K562 (cell line): ENCODE results near the gene TGFB2. TPM values are rescaled to one million over a fixed set of nuclear protein-coding genes. Genes with fewer than 3 reads are reported as not detected.

ENCODE experiments used
- ATAC-seq: fragments of 200-7000 bp; cut with Tn5 transposase; 3 replicates; pipeline ENCODE4 v1.9.1; 2020; ENCODE audit warnings: moderate library complexity
- BruUV-seq: library from RNA; stranded (reverse); fragments of 400-500 nt; replicated peaks from 2 replicates; lab custom pipeline; 2021; lab: Mats Ljungman, UMichigan
- CTCF ChIA-PET: fragments of 300-600 bp; formaldehyde crosslinking; extraction: SDS; loops from one replicate; lab custom pipeline; 2021; ENCODE audit warnings: low intra/inter-chr PET ratio; lab: Yijun Ruan, JAX
- POLR2A ChIA-PET: fragments of 300-600, 350-650 bp; sonication (Branson Sonifier 250); formaldehyde crosslinking; extraction: SDS; loops from one replicate; lab custom pipeline; 2021; ENCODE audit warnings: antibody characterized with exemption, inconsistent platforms; lab: Yijun Ruan, JAX
- DNase-seq, 4 experiments: peaks; one replicate each; pipeline versions ENCODE4 v3.0.0 to v3.0.0-alpha.2; 2011 to 2018; ENCODE audit warnings: low spot score in 3 of 4, mixed read lengths in 3 of 4; ENCODE audit errors: extremely low read depth in 1 of 4
- FAIRE-seq: peaks from 2 replicates; lab custom pipeline; 2011; peaks lifted over from hg19 to GRCh38; lab: Jason Lieb, UNC
- H2AFZ ChIP-seq: 2 replicates; pipeline ENCODE4 v1.6.0; 2011; ENCODE audit warnings: low read depth, low read length, control low read depth, inconsistent platforms
- H3K27ac ChIP-seq: fragments of 200-600 bp; 3 replicates; pipeline ENCODE4 v1.8.0; 2011; ENCODE audit warnings: low read depth, mild to moderate bottlenecking, control low read depth, inconsistent platforms, low read length, moderate library complexity, mixed read lengths; ENCODE audit errors: extremely low read depth
- H3K27me3 ChIP-seq, 2 experiments: fragments of 300-600 bp in 1 of 2; 2 replicates in 1 of 2; 3 replicates in 1 of 2; pipeline versions ENCODE4 v1.6.0 to v1.8.0; 2011; ENCODE audit warnings: inconsistent platforms in 2 of 2, low read length in 2 of 2, mild to moderate bottlenecking in 1 of 2, mixed read lengths in 1 of 2, moderate library complexity in 1 of 2; ENCODE audit not compliant: control insufficient read depth in 2 of 2, insufficient read depth in 2 of 2
- H3K36me3 ChIP-seq: fragments of 300-600 bp; 3 replicates; pipeline ENCODE4 v1.8.0; 2011; ENCODE audit warnings: mild to moderate bottlenecking, low read length, inconsistent platforms; ENCODE audit not compliant: control insufficient read depth, insufficient read depth
- H3K4me1 ChIP-seq, 2 experiments: fragments of 200-600 bp in 1 of 2; replicated peaks in 1 of 2; 2 replicates in 1 of 2; 3 replicates in 1 of 2; pipeline versions ENCODE4 v1.5.1 to v1.8.0; 2011; ENCODE audit warnings: inconsistent platforms in 2 of 2, low read length in 2 of 2, mild to moderate bottlenecking in 1 of 2, mixed read lengths in 1 of 2, moderate library complexity in 1 of 2; ENCODE audit not compliant: control insufficient read depth in 2 of 2, insufficient read depth in 2 of 2
- H3K4me2 ChIP-seq: 2 replicates; pipeline ENCODE4 v1.6.1; 2011; ENCODE audit warnings: low read length, control low read depth, inconsistent platforms, mixed read lengths; ENCODE audit not compliant: insufficient read depth
- H3K4me3 ChIP-seq: fragments of 200-600 bp; sonication (generic), shearing (Covaris generic); 2 replicates; pipeline ENCODE4 v1.5.1; 2016; ENCODE audit warnings: control low read depth, inconsistent platforms
- H3K79me2 ChIP-seq: fragments of 200-600 bp; 3 replicates; pipeline ENCODE4 v1.8.0; 2011; ENCODE audit warnings: low read length, inconsistent platforms; ENCODE audit not compliant: control insufficient read depth, insufficient read depth
- H3K9ac ChIP-seq, 2 experiments: 2 replicates each; pipeline versions ENCODE4 v1.6.0 to v1.6.1; 2011; ENCODE audit warnings: low read depth in 2 of 2, low read length in 2 of 2, control low read depth in 1 of 2, inconsistent platforms in 1 of 2, mild to moderate bottlenecking in 1 of 2, mixed read lengths in 1 of 2; ENCODE audit not compliant: insufficient read depth in 1 of 2
- H3K9me1 ChIP-seq: one replicate; pipeline ENCODE4 v1.6.0; 2011; ENCODE audit warnings: inconsistent platforms, mild to moderate bottlenecking, low read length, moderate library complexity; ENCODE audit not compliant: control insufficient read depth, insufficient read depth
- H3K9me3 ChIP-seq: replicated peaks from 2 replicates; pipeline ENCODE4 v1.5.1; 2011; ENCODE audit warnings: low read depth, low read length, inconsistent platforms; ENCODE audit not compliant: control insufficient read depth, insufficient read depth
- H4K20me1 ChIP-seq: replicated peaks from 2 replicates; pipeline ENCODE4 v1.6.1; 2011; ENCODE audit warnings: low read length, inconsistent platforms, mixed read lengths; ENCODE audit not compliant: control insufficient read depth, insufficient read depth
- ARID2 ChIP-seq: fragments of 450-650 bp; IDR thresholded peaks from 2 replicates; pipeline ENCODE4 v1.6.1; 2017; ENCODE audit warnings: antibody characterized with exemption, mild to moderate bottlenecking
- CREM ChIP-seq: IDR thresholded peaks from 2 replicates; pipeline ENCODE4 v1.6.1; 2014; ENCODE audit warnings: antibody characterized with exemption, low read depth
- ILK ChIP-seq: fragments of 450-650 bp; IDR thresholded peaks from 2 replicates; pipeline ENCODE4 v1.6.1; 2016; ENCODE audit warnings: missing genetic modification characterization, low read depth, mild to moderate bottlenecking, missing compliant biosample characterization, moderate library complexity, borderline replicate concordance
- MEIS2 ChIP-seq: fragments of 450-650 bp; IDR thresholded peaks from 2 replicates; pipeline ENCODE4 v1.6.1; 2014; ENCODE audit warnings: mild to moderate bottlenecking; ENCODE audit not compliant: partially characterized antibody
- NR2C2 ChIP-seq, 2 experiments: fragments of 200-800 bp in 1 of 2; sonication (Bioruptor generic) in 1 of 2; sonication (generic) in 1 of 2; formaldehyde crosslinking in 1 of 2; IDR thresholded peaks; 2 replicates each; pipeline versions ENCODE4 v1.6.1 to v1.8.0; 2016 to 2022; ENCODE audit warnings: mild to moderate bottlenecking in 1 of 2, missing compliant biosample characterization in 1 of 2, missing genetic modification characterization in 1 of 2, missing genetic modification reagents in 1 of 2
- RAD51 ChIP-seq: fragments of 450-650 bp; IDR thresholded peaks from 2 replicates; pipeline ENCODE4 v1.7.1; 2016; ENCODE audit warnings: low read depth, mild to moderate bottlenecking, borderline replicate concordance
- SIN3B ChIP-seq: fragments of 450-650 bp; IDR thresholded peaks from 2 replicates; pipeline ENCODE4 v1.6.1; 2017; ENCODE audit warnings: low read depth, mild to moderate bottlenecking, moderate library complexity
- SNRNP70 ChIP-seq: fragments of 200-400 bp; formaldehyde crosslinking; optimal IDR thresholded peaks from 2 replicates; pipeline ENCODE3; 2017; ENCODE audit warnings: low read depth, low read length
- ZNF253 ChIP-seq: fragments of 250-450 bp; sonication (Bioruptor Pico); conservative IDR thresholded peaks from 2 replicates; pipeline ENCODE4 v1.6.1; 2021; ENCODE audit warnings: mild to moderate bottlenecking
- WGBS: fragments of 100-300 bp; shearing (Covaris generic); methylation state at CpG from one replicate; pipeline ENCODE4 v1.1.6; 2016; ENCODE audit warnings: low coverage, mixed read lengths; ENCODE audit not compliant: insufficient coverage; ENCODE audit errors: missing lambda C conversion rate; 5-methylcytosine and 5-hydroxymethylcytosine counted together
- in situ Hi-C: fragments of 300-500 bp; cut with MboI; formaldehyde crosslinking; loops from 4 replicates; pipeline ENCODE4 v1.15.0; 2018; ENCODE audit warnings: inconsistent platforms, mixed read lengths
- intact Hi-C: fragments of 100-400 bp; cut with micrococcal nuclease; formaldehyde crosslinking; loops from 2 replicates; pipeline ENCODE4 v1.14.2; 2022
- polyA plus RNA-seq, 8 experiments: library from polyadenylated mRNA; depleted of rRNA in 4 of 8; stranded (reverse) in 5 of 8; unstranded in 3 of 8; fragments of >200 nt; fragmentation: Nextera tagmentation in 2 of 8; fragmentation: Illumina TruSeq in 1 of 8; extraction: Ambion mirVana in 2 of 8; extraction: Trizol in 1 of 8; gene quantifications; 2 replicates each; pipeline versions ENCODE4 v1.2.1 to v1.2.3, GENCODE V29; 2011 to 2014; ENCODE audit warnings: inconsistent platforms in 1 of 8, missing spikeins in 1 of 8
- total RNA-seq, 7 experiments: library from RNA; depleted of rRNA in 6 of 7; stranded (reverse); fragments of >200 nt in 6 of 7; fragmentation: Illumina TruSeq in 2 of 7; extraction: Trizol in 2 of 7; gene quantifications; 2 replicates each; pipeline versions ENCODE4 v1.2.1 to v1.2.3, GENCODE V29; 2011 to 2021; ENCODE audit warnings: low replicate concordance in 1 of 7
- TF ChIP-seq, protein P1 (sequence below): fragments of 250-450 bp; sonication (Bioruptor Pico); IDR thresholded peaks from 2 replicates; pipeline ENCODE4 v1.8.0; 2022; ENCODE audit warnings: inconsistent platforms
- TF ChIP-seq, protein P2 (sequence below): fragments of 250-450 bp; sonication (Bioruptor Pico); IDR thresholded peaks from 2 replicates; pipeline ENCODE4 v1.5.0; 2020; ENCODE audit warnings: mild to moderate bottlenecking, borderline replicate concordance
- TF ChIP-seq, protein P3 (sequence below): fragments of 450-650 bp; formaldehyde crosslinking; IDR thresholded peaks from 2 replicates; pipeline ENCODE4 v1.4.0; 2022; ENCODE audit warnings: mild to moderate bottlenecking, moderate library complexity
- TF ChIP-seq, protein P4 (sequence below): sonication (generic); formaldehyde crosslinking; IDR thresholded peaks from 2 replicates; pipeline ENCODE4 v1.8.1; 2023; ENCODE audit warnings: mild to moderate bottlenecking, missing genetic modification reagents

TGFB2 gene
- total and polyA plus RNA-seq, 9 of the 15 experiments (the other 6 are each of a cell fraction or from before 2014, with no cell fraction given), result 0.03 to 0.41 (median 0.11) TPM; not detected in 3

DNA sequence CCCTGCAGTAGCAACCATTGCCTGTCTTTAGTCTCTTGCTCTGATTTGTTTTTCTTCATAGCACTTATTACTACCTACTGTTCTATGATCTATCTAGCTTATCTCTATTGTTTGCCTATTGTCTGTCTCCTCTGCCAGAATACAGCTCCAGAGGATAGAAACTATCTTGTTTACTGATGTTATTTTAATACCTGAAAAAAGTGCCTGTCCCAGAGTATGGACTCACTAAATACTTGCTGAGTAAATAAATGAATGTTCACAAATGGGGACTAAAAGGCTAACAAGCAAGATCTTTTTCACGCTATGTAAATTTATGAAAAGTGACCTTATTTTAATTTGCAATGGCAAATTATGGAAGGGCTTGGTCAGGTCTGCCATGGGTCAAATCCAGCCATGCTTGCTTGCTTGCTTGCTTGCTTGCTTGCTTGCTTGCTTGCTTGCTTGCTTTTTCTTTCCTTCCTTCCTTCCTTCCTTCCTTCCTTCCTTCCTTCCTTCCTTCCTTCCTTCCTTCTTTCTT lies 145.3 kb downstream of the TGFB2 start (continued):
- TF ChIP-seq, protein P1, sequence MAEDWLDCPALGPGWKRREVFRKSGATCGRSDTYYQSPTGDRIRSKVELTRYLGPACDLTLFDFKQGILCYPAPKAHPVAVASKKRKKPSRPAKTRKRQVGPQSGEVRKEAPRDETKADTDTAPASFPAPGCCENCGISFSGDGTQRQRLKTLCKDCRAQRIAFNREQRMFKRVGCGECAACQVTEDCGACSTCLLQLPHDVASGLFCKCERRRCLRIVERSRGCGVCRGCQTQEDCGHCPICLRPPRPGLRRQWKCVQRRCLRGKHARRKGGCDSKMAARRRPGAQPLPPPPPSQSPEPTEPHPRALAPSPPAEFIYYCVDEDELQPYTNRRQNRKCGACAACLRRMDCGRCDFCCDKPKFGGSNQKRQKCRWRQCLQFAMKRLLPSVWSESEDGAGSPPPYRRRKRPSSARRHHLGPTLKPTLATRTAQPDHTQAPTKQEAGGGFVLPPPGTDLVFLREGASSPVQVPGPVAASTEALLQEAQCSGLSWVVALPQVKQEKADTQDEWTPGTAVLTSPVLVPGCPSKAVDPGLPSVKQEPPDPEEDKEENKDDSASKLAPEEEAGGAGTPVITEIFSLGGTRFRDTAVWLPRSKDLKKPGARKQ, result no peak
- TF ChIP-seq, all 486 proteins: peak for 0

DNA sequence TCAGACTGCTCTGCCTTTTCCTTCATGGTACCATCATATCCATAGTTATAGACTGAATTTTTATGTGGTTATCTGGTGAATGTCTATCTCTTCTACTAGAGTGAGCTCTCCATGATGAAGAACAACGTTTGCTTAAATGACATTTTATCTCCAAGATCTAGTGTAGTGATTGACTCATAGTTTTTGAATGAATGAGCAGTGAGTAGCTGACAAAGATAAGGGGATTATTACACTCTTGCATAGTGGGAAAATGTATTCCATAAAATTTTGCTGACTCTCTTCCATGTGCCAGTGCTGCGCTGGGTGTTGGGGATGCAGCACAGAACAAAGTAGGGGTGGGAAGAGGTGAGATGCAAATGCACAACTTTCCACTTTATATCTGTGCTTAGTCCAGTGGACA lies 147.7 kb downstream of the TGFB2 start:
- DNase-seq (no peak), FAIRE-seq (no peak), ATAC-seq (no peak)
- TF ChIP-seq ARID2, result no peak
- no peak for TF ChIP-seq MEIS2
- TF ChIP-seq CREM, result no peak
- no peak for TF ChIP-seq SIN3B
- no peak for TF ChIP-seq RAD51
- TF ChIP-seq, protein P2, sequence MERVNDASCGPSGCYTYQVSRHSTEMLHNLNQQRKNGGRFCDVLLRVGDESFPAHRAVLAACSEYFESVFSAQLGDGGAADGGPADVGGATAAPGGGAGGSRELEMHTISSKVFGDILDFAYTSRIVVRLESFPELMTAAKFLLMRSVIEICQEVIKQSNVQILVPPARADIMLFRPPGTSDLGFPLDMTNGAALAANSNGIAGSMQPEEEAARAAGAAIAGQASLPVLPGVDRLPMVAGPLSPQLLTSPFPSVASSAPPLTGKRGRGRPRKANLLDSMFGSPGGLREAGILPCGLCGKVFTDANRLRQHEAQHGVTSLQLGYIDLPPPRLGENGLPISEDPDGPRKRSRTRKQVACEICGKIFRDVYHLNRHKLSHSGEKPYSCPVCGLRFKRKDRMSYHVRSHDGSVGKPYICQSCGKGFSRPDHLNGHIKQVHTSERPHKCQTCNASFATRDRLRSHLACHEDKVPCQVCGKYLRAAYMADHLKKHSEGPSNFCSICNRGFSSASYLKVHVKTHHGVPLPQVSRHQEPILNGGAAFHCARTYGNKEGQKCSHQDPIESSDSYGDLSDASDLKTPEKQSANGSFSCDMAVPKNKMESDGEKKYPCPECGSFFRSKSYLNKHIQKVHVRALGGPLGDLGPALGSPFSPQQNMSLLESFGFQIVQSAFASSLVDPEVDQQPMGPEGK (CRISPR knock-in tag), result no peak
- no peak for TF ChIP-seq ILK (tag)
- TF ChIP-seq, protein P3, sequence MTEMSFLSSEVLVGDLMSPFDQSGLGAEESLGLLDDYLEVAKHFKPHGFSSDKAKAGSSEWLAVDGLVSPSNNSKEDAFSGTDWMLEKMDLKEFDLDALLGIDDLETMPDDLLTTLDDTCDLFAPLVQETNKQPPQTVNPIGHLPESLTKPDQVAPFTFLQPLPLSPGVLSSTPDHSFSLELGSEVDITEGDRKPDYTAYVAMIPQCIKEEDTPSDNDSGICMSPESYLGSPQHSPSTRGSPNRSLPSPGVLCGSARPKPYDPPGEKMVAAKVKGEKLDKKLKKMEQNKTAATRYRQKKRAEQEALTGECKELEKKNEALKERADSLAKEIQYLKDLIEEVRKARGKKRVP (CRISPR knock-in tag), result no peak
- TF ChIP-seq, protein P4, sequence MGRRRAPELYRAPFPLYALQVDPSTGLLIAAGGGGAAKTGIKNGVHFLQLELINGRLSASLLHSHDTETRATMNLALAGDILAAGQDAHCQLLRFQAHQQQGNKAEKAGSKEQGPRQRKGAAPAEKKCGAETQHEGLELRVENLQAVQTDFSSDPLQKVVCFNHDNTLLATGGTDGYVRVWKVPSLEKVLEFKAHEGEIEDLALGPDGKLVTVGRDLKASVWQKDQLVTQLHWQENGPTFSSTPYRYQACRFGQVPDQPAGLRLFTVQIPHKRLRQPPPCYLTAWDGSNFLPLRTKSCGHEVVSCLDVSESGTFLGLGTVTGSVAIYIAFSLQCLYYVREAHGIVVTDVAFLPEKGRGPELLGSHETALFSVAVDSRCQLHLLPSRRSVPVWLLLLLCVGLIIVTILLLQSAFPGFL, result no peak
- no peak for TF ChIP-seq SNRNP70
- no peak for TF ChIP-seq ZNF253
- TF ChIP-seq NR2C2 (CRISPR knock-in tag; IDR thresholded peaks at IDR 0.05), result no peak
- no peak for TF ChIP-seq NR2C2 (tag; IDR thresholded peaks at IDR 0.05)
- Histone ChIP-seq H3K36me3 (no peaks in the 10 kb centered on the region), H3K27ac (no peak overlapping the region), H3K4me1 (no peaks in the 10 kb centered on the region), H4K20me1 (no peaks in the 10 kb centered on the region), H3K9me3 (no peaks in the 10 kb centered on the region), H3K27me3 (peaks cover 0 to 4% of the 10 kb centered on the region in 2 experiments; a peak in 1 of 5 replicates), H3K4me3 (no peak overlapping the region), H3K9ac (no peak overlapping the region), H3K4me2 (no peak overlapping the region), H3K9me1 (no peaks in the 10 kb centered on the region), H3K79me2 (no peaks in the 10 kb centered on the region), H2AFZ (no peak overlapping the region)
- CTCF ChIA-PET, result no interaction called here
- BruUV-seq, result no TSS peak
- intact Hi-C loops (no loop called here), in situ Hi-C loops (no loop called here)
- POLR2A ChIA-PET, result no interaction called here
- 2% methylated on average over 2 of the region's 2 CpGs for WGBS
